ENCODE data around the gene RHEX. TPM values are rescaled to one million over a fixed set of nuclear protein-coding genes. Genes with fewer than 3 reads are reported as not detected.

The RHEX gene
- total RNA-seq, 1 donor from 2014 or later: not detected

- DNase-seq (ENCODE audit: low read depth) (no peak), FAIRE-seq (no peak)
- Mint-ChIP-seq H3K4me3 (ENCODE audit: unreplicated experiment) (no peak overlapping the region), H3K27ac (ENCODE audit: unreplicated experiment) (no peak overlapping the region), H3K9me3 (ENCODE audit: unreplicated experiment) (peaks cover 10% of the 10 kb centered on the region), H3K36me3 (ENCODE audit: low read depth, unreplicated experiment) (no peaks in the 10 kb centered on the region), H3K27me3 (ENCODE audit: low read depth, unreplicated experiment) (peaks cover 54% of the 10 kb centered on the region), H3K4me1 (ENCODE audit: low read depth, unreplicated experiment) (peaks cover 2% of the 10 kb centered on the region)
- H4K20me1 ChIP-seq (ENCODE audit: insufficient read depth, low read length): no peaks in the 10 kb centered on the region
- H3K9me3 ChIP-seq (ENCODE audit: insufficient read depth, low read depth, low read length): no peaks in the 10 kb centered on the region
- H2AFZ ChIP-seq (ENCODE audit: low read depth, low read length): no peak overlapping the region
- peaks cover 48% of the 10 kb centered on the region for H3K27me3 ChIP-seq (ENCODE audit: insufficient read depth, low read length)
- TF ChIP-seq EZH2 (IDR thresholded peaks at IDR 0.05; ENCODE audit: insufficient read depth, low read length): no peak
- no peak for TF ChIP-seq CTCF (IDR thresholded peaks at IDR 0.05; ENCODE audit: insufficient read depth, low read depth, low read length)
- H3K36me3 ChIP-seq (ENCODE audit: insufficient read depth, low read length): no peaks in the 10 kb centered on the region
- no peak overlapping the region for H3K4me3 ChIP-seq (ENCODE audit: insufficient read depth, low read depth, low read length)
- H3K27ac ChIP-seq (ENCODE audit: low read depth, low read length): no peak overlapping the region
- H3K4me1 ChIP-seq (ENCODE audit: insufficient read depth, low read length): no peaks in the 10 kb centered on the region
- no peak overlapping the region for H3K4me2 ChIP-seq (ENCODE audit: low read length)
- H3K79me2 ChIP-seq (ENCODE audit: insufficient read depth, low read length): no peaks in the 10 kb centered on the region
- no peak overlapping the region for H3K9ac ChIP-seq (ENCODE audit: low read length)
Observed at GRCh38 chr1:206142770-206143169, 89.8 kb downstream of the RHEX start.

GRCh38 chr1:206143537-206144172, 90.7 kb downstream of the RHEX start:
- Histone ChIP-seq H3K27me3 (ENCODE audit: insufficient read depth, low read length) (peaks cover 48% of the 10 kb centered on the region), H3K36me3 (ENCODE audit: insufficient read depth, low read length) (no peaks in the 10 kb centered on the region), H3K79me2 (ENCODE audit: insufficient read depth, low read length) (no peaks in the 10 kb centered on the region), H3K9me3 (ENCODE audit: insufficient read depth, low read depth, low read length) (no peaks in the 10 kb centered on the region), H3K4me1 (ENCODE audit: insufficient read depth, low read length) (no peaks in the 10 kb centered on the region), H3K4me2 (ENCODE audit: low read length) (no peak overlapping the region), H4K20me1 (ENCODE audit: insufficient read depth, low read length) (no peaks in the 10 kb centered on the region), H3K9ac (ENCODE audit: low read length) (no peak overlapping the region), H3K27ac (ENCODE audit: low read depth, low read length) (no peak overlapping the region), H3K4me3 (ENCODE audit: insufficient read depth, low read depth, low read length) (no peak overlapping the region), H2AFZ (ENCODE audit: low read depth, low read length) (no peak overlapping the region)
- FAIRE-seq: no peak
- peaks cover 54% of the 10 kb centered on the region for H3K27me3 Mint-ChIP-seq (ENCODE audit: low read depth, unreplicated experiment)
- peaks cover 10% of the 10 kb centered on the region for H3K9me3 Mint-ChIP-seq (ENCODE audit: unreplicated experiment)
- no peaks in the 10 kb centered on the region for H3K36me3 Mint-ChIP-seq (ENCODE audit: low read depth, unreplicated experiment)
- no peak overlapping the region for H3K4me3 Mint-ChIP-seq (ENCODE audit: unreplicated experiment)
- peaks cover 2% of the 10 kb centered on the region for H3K4me1 Mint-ChIP-seq (ENCODE audit: low read depth, unreplicated experiment)
- DNase-seq (ENCODE audit: low read depth): no peak
- H3K27ac Mint-ChIP-seq (ENCODE audit: unreplicated experiment): no peak overlapping the region
- TF ChIP-seq EZH2 (IDR thresholded peaks at IDR 0.05; ENCODE audit: insufficient read depth, low read length): no peak

- Mint-ChIP-seq H3K4me3 (ENCODE audit: unreplicated experiment) (no peak overlapping the region), H3K36me3 (ENCODE audit: low read depth, unreplicated experiment) (no peaks in the 10 kb centered on the region), H3K4me1 (ENCODE audit: low read depth, unreplicated experiment) (peaks cover 2% of the 10 kb centered on the region), H3K27ac (ENCODE audit: unreplicated experiment) (no peak overlapping the region), H3K9me3 (ENCODE audit: unreplicated experiment) (peaks cover 7% of the 10 kb centered on the region), H3K27me3 (ENCODE audit: low read depth, unreplicated experiment) (peaks cover 53% of the 10 kb centered on the region)
- no peaks in the 10 kb centered on the region for H3K4me1 ChIP-seq (ENCODE audit: insufficient read depth, low read length)
- H3K79me2 ChIP-seq (ENCODE audit: insufficient read depth, low read length): no peaks in the 10 kb centered on the region
- no peak overlapping the region for H2AFZ ChIP-seq (ENCODE audit: low read depth, low read length)
- FAIRE-seq (no peak), DNase-seq (ENCODE audit: low read depth) (no peak)
- H4K20me1 ChIP-seq (ENCODE audit: insufficient read depth, low read length): no peaks in the 10 kb centered on the region
- TF ChIP-seq CTCF (IDR thresholded peaks at IDR 0.05; ENCODE audit: insufficient read depth, low read depth, low read length) (no peak), EZH2 (IDR thresholded peaks at IDR 0.05; ENCODE audit: insufficient read depth, low read length) (no peak)
- no peaks in the 10 kb centered on the region for H3K9me3 ChIP-seq (ENCODE audit: insufficient read depth, low read depth, low read length)
- H3K27me3 ChIP-seq (ENCODE audit: insufficient read depth, low read length): peaks cover 47% of the 10 kb centered on the region
- no peaks in the 10 kb centered on the region for H3K36me3 ChIP-seq (ENCODE audit: insufficient read depth, low read length)
- H3K27ac ChIP-seq (ENCODE audit: low read depth, low read length): no peak overlapping the region
- H3K4me2 ChIP-seq (ENCODE audit: low read length): no peak overlapping the region
- H3K4me3 ChIP-seq (ENCODE audit: insufficient read depth, low read depth, low read length): no peak overlapping the region
- no peak overlapping the region for H3K9ac ChIP-seq (ENCODE audit: low read length)
Observed at GRCh38 chr1:206144605-206145004, 91.6 kb downstream of the RHEX start.
